KBM-7 (cell line): Measurements from ENCODE around the gene MAT1A.

Source experiments
- DNase-seq: peaks from one replicate; pipeline ENCODE4 v3.0.0-alpha.2; 2015
- in situ Hi-C: fragments of 300-500 bp; cut with MboI; formaldehyde crosslinking; loops from 2 replicates; pipeline ENCODE4 v1.14.3; 2020; ENCODE audit warnings: low sequenced_read_pairs, low pct_unique_long_range_greater_than_20kb, mixed read lengths

Gene MAT1A

DNA sequence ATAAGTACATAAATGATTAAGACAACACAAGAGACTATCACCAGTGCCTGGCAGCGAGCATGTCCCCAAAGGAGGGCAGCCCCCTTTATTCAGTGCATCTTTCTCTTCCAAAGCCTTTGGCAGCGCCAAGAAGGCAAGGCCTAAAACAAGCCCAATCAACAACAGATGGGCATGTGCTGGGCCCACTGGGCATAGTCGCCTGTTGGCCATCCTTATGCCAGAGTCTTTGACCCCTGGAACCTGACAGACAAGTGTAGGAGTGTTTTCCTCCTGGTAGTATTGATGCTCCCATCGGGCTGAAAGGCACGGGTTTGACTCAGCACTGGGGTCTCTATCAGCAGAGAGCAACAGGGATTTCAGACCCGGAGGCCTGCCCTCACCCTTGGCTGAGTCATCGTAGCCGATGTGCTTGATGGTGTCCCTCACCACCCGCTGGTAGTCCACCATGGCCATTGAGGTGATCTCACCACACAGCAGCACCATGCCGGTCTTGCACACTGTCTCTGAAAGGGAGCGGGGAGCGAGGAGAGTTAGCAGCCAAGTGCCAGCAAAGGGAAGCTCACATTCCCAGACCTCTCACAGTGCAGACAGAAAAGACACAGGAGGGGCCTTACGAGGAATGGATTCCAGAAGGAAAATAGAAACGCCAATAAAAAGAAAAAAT, 5.8 kb downstream of the MAT1A start:
- no peak for DNase-seq
- in situ Hi-C loops = no loop called here

DNA sequence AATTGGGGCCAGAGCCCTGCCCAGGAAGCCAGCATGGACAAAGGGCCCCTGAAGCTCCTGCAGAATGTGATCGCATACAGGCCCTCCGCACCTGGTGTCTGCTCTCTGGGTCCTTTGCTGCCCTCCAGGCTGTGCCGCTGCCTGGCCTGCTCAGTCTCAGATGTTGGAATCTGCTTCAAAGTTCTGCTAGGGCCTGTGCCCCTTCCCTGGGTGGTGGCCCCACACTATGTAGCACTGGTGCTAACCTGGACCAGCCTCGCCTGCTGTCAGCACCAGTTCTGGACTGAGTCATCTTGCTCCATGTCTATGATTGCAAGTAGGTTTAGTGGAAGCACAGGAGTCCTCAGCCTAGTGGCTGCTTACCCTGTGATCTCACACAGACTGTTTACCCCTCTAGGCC, 6.3 kb downstream of the MAT1A start:
- no peak for DNase-seq
- in situ Hi-C loops = no loop called here

DNA sequence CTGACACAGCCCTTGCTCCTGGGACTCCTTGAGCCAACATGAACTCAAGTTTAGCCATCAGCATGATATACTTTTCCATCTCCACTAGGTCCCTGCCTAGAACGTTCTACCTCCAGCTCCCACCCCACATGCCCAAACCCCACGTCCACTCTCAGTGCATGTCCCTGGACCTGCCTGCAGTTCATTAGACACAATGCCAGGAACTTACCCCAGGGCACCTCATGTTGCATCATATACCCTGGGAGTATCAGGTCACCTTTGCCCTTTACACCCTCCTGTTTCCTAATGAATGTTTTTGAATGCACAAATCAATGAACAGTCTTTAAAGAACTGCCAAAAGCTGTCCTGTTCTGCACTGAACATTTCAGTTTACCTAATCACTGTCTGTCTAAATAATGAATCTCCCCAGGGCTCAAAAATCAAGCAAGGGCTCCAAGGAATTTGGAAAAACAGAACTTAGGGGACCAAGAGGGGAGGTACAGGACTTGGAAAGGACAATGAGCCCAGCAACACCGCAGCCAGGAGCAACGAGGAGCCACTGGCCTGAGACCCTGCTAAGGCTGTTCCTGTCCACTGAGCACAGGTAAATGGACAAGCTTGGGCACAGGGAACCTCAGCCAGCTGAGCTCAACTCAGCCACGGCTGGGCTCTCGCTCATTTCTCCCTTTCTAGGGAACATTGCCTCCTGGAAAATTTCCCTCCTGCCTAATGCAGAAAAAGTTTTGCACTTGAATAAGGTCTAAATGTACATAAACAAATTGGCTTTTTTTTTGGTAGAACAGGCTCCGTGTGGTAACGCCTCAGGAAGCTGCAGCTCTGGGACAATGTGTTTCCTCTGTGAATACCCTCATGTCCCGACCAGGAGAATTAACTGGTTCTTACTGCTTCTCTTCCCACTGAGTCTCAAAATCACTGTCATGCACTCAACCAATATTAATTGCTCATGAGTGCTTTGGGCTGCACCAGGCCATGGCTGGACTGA, 7.4 kb downstream of the MAT1A start:
- in situ Hi-C loops = no loop called here
- no peak for DNase-seq

DNA sequence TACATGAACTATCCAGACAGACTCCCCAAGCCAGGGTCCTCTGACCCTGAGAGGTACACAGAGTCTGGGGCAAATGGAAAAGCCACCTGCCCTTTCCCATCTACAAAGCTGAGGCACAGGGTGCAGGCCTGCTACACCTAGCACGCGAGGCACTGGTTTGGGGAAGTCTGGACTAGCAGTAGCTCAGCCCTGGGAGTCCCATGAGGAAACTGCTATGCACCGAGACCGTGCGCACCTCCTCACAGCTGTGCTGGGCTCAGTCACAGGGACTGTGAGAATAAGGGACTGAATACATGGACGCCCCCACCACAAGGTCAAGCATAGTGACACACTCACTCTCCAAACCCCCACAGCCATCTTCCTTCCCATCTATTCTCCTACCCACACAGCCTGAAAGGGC, 8.2 kb downstream of the MAT1A start:
- DNase-seq = no peak
- in situ Hi-C loops = no loop called here

DNA sequence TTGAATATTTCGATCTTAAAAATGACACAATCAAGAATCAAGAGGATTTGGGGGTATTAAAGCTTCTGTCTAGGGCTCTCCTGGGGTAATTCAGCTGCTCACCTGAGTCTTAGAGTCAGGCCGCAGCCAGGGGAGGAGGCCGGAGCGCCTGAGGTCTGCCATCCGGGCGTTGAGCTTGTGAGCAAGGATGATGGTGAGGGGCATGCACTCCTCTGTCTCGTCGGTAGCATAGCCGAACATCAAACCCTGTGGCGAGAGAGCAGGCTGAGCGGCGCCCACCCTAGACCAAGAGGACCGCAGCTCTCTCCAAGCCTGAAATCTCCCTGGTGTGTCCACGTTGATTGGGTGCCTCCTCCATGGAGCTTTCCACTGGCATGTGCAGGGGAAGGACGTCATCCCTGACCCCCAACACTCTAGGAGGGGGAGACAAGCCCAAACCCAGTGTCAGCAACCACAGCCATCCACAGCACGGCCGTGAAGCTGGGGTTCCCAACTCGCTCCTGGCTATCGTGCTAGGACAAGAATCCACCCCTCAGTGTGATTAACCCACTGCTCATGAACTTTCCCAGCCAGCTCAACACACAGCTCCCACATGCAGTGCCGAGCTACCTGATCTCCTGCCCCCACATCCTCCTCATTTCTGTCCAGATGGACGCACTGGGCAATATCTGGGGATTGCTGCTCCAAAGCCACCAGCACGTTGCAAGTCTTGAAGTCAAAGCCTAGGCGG, 9.2 kb downstream of the MAT1A start:
- no peak for DNase-seq
- in situ Hi-C loops = no loop called here

DNA sequence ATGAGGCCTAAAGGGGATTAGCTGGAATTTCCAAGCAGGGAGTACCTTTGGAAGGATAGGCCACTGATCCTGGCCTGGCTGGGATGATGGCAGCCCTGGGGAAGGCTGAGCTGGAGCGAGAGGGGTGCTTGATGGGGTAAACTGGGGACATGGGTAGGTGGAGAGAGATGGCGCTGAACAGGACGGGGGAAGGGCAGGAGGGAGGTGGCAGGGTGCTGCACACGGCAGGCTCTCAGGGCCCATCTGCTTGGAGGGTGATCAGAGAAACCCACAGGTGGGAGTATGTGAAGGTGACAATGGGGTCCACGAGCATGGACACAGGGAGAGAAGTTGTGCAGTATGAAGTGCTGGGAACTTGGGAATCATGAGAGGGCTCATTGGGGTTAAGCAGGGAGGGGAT, 10.3 kb downstream of the MAT1A start:
- no peak for DNase-seq

DNA sequence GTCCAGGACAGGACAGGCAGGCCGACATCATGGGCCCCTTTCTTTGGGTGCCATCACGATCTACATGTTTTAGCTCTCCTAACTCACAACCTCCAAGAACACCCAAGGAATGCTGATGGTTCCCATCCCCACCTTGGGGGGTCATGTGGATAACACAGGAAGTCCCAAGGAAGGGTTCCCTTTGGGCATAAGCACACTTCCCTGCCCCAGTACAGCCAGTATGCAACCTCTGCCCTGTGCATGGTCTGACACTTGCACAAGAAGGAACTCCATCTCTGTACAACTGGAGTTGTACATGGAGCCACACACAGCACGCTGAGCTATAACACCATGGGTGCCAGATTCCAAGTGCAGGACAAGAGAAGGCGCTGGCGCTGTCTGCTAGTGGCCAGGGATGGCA, 11.0 kb downstream of the MAT1A start:
- DNase-seq = no peak
- in situ Hi-C loops = no loop called here

More for the DNA sequence above, 10.3 kb downstream of the MAT1A start:
- in situ Hi-C loops = no loop called here

DNA sequence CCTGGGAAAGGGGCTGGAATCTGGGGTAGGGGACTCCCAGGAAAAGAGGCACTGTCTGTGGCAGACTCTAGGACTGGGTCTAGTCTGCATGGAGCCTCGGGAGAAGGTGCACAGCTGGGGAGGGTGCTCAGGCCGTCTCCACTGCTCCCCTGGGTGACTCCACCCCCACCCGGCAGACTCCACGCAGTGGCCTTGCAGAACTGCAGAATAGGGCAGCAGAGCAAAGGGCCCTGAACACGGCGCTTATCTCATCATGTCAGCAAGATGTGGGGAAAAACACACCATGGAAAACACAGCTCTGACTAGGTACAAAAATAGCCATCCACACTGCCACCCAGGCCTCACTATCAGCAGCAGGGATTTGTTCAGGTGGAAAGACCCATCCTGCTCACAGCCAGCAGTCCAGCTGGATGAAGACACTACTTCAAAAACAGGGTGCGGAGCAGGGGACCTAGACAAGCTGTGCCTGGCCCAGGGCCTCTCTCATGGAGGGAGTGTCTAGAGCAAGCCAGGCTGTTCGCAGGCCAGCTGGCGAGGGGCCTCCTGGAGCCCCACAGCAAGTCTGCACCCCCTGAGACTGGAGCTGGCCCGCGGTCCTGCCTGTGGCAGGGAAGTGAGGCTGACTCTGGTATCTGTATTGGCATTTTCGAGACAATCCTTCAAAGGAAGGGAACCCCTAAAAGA, 11.7 kb downstream of the MAT1A start:
- in situ Hi-C loops = no loop called here
- DNase-seq = no peak

DNA sequence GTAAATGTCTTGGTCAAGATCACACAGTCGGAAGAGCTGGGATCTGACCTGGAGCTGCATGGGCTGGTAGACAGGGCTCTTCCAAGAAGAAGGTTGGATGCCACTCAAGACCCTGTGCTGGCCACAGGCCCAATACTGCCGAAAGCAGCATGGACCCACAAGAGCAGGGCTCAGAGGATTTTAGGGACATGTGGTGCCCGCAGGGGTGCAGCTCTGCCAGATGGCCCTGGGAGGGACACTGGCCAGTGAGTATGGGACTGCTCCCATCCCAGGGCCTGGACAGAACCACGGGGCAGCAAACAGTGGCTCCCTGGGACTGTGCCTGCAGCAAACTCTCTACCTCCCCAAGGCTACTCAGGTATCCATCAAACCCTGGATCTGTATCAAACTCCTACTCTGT, 12.4 kb downstream of the MAT1A start:
- DNase-seq = no peak
- in situ Hi-C loops = no loop called here

DNA sequence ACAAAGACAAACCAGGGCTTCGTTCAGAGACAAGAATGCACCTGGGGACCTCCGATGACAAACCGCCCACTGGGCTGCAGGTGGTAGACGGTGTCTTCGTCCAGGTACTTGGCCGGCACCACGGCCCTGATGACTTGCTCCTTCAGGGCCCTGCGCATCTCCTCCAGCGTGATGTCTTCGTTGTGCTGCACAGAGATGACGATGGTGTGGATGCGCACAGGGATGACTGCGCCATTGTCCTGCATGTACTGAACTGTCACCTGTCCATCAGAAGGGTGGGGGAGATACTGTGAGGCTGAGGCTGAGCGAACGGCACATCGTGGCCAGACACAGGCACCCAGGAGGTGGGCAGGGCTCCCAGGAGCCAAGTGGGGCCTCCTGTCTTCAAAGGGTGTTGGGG, 13.1 kb downstream of the MAT1A start:
- in situ Hi-C loops = no loop called here

DNA sequence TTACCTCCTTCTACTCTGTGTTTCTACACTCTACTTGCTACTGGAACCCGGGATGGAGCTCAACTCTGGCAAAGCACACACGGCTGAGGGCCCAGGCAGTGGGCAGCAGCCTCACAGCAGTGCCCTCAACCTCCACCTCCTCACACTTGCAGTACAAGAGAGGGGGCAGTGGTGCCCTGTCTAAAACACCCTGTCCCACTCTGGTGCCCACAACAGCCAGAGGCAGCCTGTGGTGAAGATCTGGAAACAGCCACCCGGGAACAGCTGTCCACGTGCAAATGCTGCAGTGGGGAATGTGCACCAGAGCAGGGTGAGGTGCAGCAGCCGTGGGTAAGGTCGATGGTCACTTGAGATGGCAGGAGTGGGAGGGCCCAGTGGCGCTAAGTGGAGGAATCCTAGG, 13.7 kb downstream of the MAT1A start:
- DNase-seq = no peak
- in situ Hi-C loops = no loop called here

More for the DNA sequence above, 13.1 kb downstream of the MAT1A start:
- no peak for DNase-seq

DNA sequence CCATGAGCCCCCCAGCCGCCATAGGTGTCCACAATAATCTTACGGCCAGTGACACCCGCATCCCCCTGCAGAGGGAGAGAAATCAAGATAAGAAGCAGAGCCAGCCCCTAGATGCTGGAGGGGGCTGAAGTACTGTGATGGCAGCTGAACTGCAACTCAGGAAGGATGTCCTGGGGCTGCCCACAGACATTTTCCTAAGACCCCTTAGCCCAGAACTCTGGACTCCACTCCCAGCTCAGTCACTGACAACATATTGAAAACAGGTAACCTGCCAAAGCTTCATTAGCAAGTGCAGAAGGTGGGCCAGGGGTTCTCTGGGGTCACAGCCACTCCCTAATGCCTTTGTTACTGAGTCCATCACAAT, 14.3 kb downstream of the MAT1A start:
- no peak for DNase-seq
- in situ Hi-C loops = no loop called here

DNA sequence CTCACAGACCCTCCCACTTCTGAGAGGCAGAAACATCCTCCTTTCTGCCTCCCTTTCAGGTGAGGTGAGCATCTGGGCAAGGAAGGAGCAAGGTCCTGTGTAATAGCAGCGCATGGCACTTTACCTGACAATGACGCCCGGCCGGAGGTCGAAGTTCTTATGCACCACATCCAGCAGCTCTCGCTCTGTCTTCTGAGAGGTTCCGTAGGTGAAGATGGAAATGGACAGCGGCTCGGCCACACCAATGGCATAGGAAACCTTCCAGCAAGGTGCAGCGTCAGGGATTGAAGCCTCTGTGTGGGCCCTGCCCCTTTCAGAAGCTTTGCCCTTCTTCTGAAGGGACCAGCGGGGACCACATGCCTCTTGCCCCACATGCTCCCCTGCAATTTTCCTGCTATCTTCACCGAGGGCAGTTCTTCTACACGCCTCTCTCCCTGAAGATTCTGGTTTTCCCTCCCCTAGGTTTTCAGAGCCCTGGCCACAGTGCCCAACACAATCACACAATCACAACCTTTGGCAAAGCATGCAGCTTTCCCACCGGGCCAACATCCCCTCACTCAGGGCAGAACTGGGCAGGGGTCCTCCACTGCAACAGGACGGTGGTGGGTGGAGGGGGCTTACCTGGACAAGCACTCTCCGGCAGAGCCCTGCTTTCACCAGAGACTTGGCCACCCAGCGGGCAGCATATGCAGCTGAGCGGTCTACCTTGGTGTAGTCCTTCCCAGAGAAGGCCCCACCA, 14.9 kb downstream of the MAT1A start:
- in situ Hi-C loops = no loop called here
- DNase-seq = no peak

DNA sequence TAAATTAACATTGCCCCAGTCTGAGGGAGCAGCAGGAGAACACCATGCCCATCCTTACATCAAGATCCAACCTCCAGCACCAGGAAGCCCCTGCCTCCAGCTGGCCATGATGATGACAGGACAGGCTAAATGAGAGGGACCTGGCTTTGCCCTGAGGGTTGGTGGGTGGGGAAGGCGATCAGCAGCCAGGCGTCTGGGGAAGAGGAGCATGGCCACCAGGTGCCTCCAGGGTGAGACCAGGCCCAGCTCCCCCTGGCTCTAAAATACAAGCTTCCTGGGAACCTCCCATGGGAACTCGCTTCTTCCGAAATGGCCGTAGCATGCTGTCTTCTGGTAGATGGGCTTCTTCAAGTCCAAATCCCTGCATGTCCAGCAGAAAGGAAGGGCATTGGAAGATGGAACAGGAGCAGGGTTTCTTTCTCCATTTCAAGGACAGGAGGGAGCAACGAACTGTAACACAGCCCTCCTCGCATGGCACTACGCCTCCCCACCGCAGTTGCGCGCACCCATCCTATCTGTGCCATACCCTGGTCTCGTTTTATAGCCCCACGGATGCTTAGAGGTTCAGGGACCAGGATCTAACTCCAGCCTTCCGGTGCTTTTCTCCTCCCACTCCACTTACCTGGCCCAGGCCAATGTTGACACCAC, 15.8 kb downstream of the MAT1A start:
- in situ Hi-C loops = no loop called here

DNA sequence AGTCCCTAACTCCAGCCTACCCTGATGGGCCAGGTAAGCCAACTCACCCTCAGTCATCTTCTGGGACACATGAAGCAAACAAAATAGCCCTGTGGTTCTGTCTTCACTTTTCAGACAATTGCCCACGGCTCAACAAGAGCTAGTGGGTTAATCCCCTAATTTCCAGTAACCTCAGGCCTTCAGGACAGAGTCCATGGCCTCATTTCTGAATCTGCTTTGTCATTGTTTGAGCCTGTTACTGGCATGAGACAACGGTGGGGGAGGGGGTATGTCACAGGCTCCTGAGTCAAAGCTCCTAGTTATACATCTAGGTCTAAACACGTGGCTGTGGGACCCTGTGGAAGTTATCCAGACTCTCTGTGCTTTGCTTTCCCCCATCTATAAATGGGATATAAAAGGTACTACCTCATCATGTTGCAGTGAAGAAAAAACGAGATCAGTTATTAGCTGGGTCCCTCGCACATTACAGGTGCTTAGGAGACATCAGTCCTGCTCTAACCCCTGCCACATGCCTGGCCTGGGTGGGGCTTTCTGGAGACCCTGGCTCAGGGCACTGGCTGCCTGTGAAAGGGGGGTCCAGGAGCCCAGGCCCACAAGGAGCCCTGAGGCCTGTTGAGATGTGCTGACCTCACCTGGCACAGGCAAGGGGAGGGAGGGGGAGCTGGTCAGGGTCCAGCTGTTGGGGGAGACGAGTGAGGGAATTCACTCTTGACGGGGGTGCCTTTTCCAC, 16.5 kb downstream of the MAT1A start:
- in situ Hi-C loops = no loop called here
- DNase-seq = no peak

More for the DNA sequence above, 15.8 kb downstream of the MAT1A start:
- no peak for DNase-seq

DNA sequence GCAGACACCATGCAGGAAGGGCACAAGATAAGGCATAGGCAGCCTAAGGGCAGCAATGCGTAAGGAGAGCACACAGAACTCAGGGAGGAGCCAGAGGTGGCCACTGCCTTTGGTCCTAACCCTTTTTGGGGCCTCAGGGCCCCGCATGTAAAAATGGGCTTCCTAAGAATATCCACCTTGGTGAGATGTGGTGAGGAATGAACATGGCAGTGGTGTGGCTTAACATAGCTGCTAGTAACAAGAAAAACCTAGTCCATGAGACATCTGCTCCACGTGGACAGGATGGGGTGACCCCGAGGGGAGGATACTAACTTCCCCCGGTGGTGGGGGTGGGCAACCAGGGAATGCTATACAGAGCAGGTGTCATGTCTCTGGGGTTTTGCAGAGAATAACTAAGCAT, 18.0 kb downstream of the MAT1A start:
- in situ Hi-C loops = no loop called here
- no peak for DNase-seq

DNA sequence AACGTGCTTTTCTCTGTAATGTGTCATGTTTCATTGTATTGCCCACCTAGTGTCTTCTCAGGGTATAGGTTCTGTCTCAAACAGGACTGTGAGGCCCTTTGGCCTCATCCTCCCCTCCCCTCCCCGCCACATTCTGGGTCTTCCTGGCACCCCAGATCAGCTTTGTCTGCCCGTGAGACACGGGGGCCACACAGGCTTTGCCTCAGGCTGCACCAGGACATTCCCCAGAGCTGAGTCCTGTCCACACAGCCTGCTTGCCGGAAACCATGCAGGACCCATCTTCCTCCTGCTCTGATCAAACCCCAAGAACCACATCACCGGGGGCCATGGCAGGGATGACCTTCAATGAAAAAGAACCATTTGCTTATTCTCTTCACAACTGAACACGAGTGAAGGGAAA, 18.6 kb downstream of the MAT1A start:
- in situ Hi-C loops = no loop called here
- DNase-seq = no peak
